Suprapubic skin (tissue), 4 donors: ENCODE measurements around the gene KIAA1217. TPM values are rescaled to one million over a fixed set of nuclear protein-coding genes. Genes with fewer than 3 reads are reported as not detected.

Source experiments
- DNase-seq, 2 donors: peaks; one replicate each; pipeline ENCODE4 v3.0.0-alpha.2; 2019; ENCODE audit warnings: low spot score in 2 of 2
- H3K27ac ChIP-seq: fragments of 200-600 bp; sonication (generic); one replicate; pipeline ENCODE4 v1.5.1; 2019
- H3K27me3 ChIP-seq: fragments of 200-600 bp; sonication (generic); one replicate; pipeline ENCODE4 v1.5.1; 2019
- H3K36me3 ChIP-seq: fragments of 200-600 bp; sonication (generic); one replicate; pipeline ENCODE4 v1.5.1; 2019
- H3K4me1 ChIP-seq: fragments of 200-600 bp; sonication (generic); one replicate; pipeline ENCODE4 v1.5.1; 2019
- H3K4me3 ChIP-seq: fragments of 200-600 bp; sonication (generic); one replicate; pipeline ENCODE4 v1.5.1; 2019; ENCODE audit warnings: mild to moderate bottlenecking
- H3K9me3 ChIP-seq: fragments of 200-600 bp; sonication (generic); one replicate; pipeline ENCODE4 v1.5.1; 2019
- CTCF ChIP-seq, 2 donors: fragments of 200-600 bp in 1 of 2; fragments of 450-650 bp in 1 of 2; sonication (generic) in 1 of 2; IDR thresholded peaks; one replicate each; pipeline ENCODE4 v1.5.1; 2016 to 2019; ENCODE audit warnings: antibody characterized with exemption in 2 of 2, mild to moderate bottlenecking in 1 of 2, moderate library complexity in 1 of 2
- EP300 ChIP-seq: sonication (generic); formaldehyde crosslinking; IDR thresholded peaks from one replicate; pipeline ENCODE4 v1.6.1; 2017; ENCODE audit warnings: antibody characterized with exemption
- POLR2A ChIP-seq, 2 donors: fragments of 450-650 bp; IDR thresholded peaks; one replicate each; pipeline ENCODE4 v1.6.1; 2017; ENCODE audit warnings: antibody characterized with exemption in 2 of 2, mild to moderate bottlenecking in 2 of 2, moderate library complexity in 2 of 2
- POLR2AphosphoS5 ChIP-seq, 3 donors: sonication (generic); formaldehyde crosslinking; IDR thresholded peaks; one replicate each; pipeline ENCODE4 v1.6.1; 2017; ENCODE audit warnings: antibody characterized with exemption in 3 of 3
- WGBS: methylation state at CpG from one replicate; pipeline ENCODE4 v1.1.5; 2018; 5-methylcytosine and 5-hydroxymethylcytosine counted together
- total RNA-seq, 4 donors: library from RNA; depleted of rRNA; stranded (reverse); fragments of >200 nt; gene quantifications; one replicate each; pipeline ENCODE4 v1.1.0, GENCODE V29; 2016

Gene KIAA1217
- total RNA-seq, 4 donors from 2014 or later: 59.2 to 109 (median 72.1) TPM

DNA sequence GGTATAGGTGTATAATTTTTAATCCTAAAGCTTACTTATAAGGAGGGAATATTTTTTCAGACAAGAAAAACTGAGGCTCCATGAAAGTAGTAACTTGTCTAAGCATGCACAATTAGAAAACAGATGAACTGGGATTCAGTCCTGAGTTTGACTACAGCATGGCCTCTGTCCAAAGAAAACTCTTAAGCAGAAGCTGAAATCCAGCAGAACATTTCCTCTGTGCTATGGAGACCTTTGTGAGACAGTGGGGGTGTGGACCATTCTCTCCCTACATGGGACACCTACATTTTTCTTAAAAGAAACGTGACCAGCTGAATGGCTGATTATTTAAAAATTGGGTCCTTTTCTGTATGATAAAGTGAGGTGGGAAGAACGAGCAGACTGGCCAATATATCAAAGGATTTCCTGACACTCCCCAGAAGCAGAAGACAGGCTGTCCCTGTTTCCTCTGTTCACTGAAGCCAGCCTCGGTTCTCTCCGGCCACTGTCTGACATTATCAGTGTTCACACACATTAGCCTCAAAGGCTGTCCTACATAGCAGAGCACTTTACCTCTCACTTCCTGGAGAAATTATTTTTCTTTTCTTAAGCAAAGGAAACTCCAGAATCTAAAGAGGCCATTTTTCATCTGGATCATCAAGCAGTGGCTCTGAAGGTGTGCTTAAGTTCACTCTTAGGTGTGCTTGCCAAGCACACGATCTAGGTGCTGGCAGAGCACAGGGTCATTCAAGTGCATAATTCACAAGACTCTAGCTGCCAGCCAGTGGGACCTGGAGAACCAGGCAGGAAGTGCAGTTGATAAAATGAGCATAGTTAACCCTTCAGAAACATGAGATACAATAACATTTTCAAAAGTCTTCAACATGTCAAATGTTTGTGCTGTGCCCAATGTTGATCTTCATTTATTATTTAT, 40.4 kb upstream of the KIAA1217 start:
- 32% methylated on average over 5 of the region's 5 CpGs for WGBS
- Histone ChIP-seq H3K27me3 (no peaks in the 10 kb centered on the region), H3K36me3 (no peaks in the 10 kb centered on the region), H3K4me3 (no peak overlapping the region), H3K4me1 (peaks cover 10% of the 10 kb centered on the region), H3K27ac (no peak overlapping the region), H3K9me3 (no peaks in the 10 kb centered on the region)
- no peak for DNase-seq
- TF ChIP-seq EP300 (no peak), POLR2AphosphoS5 (IDR thresholded peaks at IDR 0.05) (no peak), CTCF (IDR thresholded peaks at IDR 0.05) (no peak), POLR2A (IDR thresholded peaks at IDR 0.05) (no peak)

GRCh38 chr10:24170199-24170598, 38.7 kb upstream of the KIAA1217 start:
- Histone ChIP-seq H3K27ac (no peak overlapping the region), H3K4me3 (no peak overlapping the region), H3K36me3 (no peaks in the 10 kb centered on the region), H3K9me3 (no peaks in the 10 kb centered on the region), H3K4me1 (peaks cover 10% of the 10 kb centered on the region), H3K27me3 (no peaks in the 10 kb centered on the region)
- no peak for DNase-seq
- WGBS: 84% methylated on average over 5 of the region's 5 CpGs
- TF ChIP-seq POLR2A (IDR thresholded peaks at IDR 0.05) (no peak), EP300 (no peak)

DNA sequence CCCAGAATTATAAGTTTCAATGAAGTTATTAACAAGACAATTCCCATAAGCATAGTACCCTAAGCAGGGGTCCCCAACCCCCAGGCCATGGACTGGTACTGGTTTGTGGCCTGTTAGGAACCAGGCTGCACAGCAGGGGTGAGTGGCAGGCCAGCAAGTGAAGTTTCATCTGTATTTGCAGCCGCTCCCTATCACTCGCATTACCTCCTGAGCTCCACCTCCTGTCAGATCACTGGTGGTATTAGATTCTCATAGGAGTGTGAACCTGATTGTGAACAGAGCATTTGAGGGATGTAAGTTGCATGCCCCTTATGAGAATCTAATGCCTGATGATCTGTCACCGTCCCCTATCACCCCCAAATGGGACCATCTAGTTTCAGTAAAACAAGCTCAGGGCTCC, 36.0 kb upstream of the KIAA1217 start:
- TF ChIP-seq EP300: no peak
- TF ChIP-seq POLR2AphosphoS5 (IDR thresholded peaks at IDR 0.05): no peak
- TF ChIP-seq POLR2A (IDR thresholded peaks at IDR 0.05): no peak
- no peak for TF ChIP-seq CTCF (IDR thresholded peaks at IDR 0.05)
- Histone ChIP-seq H3K4me1 (peaks cover 10% of the 10 kb centered on the region), H3K36me3 (no peaks in the 10 kb centered on the region), H3K27me3 (no peaks in the 10 kb centered on the region), H3K27ac (no peak overlapping the region), H3K4me3 (no peak overlapping the region), H3K9me3 (no peaks in the 10 kb centered on the region)
- DNase-seq: no peak
- WGBS: 97% methylated on average over 3 of the region's 3 CpGs

- WGBS: 85% methylated on average over 1 of the region's 2 CpGs
- TF ChIP-seq CTCF (IDR thresholded peaks at IDR 0.05): no peak
- TF ChIP-seq POLR2AphosphoS5 (IDR thresholded peaks at IDR 0.05): no peak
- TF ChIP-seq EP300: no peak
- TF ChIP-seq POLR2A (IDR thresholded peaks at IDR 0.05): no peak
- H3K9me3 ChIP-seq: no peaks in the 10 kb centered on the region
- H3K27me3 ChIP-seq: no peaks in the 10 kb centered on the region
- no peak overlapping the region for H3K27ac ChIP-seq
- H3K36me3 ChIP-seq: no peaks in the 10 kb centered on the region
- DNase-seq: no peak
- no peak overlapping the region for H3K4me3 ChIP-seq
- H3K4me1 ChIP-seq: no peaks in the 10 kb centered on the region
Measured at GRCh38 chr10:24174014-24174413, 34.9 kb upstream of the KIAA1217 start.

DNA sequence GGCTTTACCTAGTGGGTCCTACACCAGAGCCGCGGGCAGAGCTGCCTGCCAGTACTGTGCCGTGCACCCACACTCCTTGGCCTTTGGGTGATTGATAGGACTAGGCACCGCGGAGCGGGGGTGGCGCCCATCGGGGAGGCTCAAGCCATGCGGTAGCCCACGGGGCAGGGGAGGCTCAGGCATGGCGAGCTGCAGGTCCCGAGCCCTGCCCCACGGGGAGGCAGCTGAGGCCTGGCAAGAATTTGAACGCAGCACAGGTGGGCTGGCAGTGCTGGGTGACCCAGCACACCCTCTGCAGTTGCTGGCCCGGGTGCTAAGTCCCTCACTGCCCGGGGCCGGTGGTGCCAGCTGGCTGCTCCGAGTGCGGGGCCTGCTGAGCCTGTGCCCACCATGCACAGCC, 32.3 kb upstream of the KIAA1217 start:
- H3K27me3 ChIP-seq: no peaks in the 10 kb centered on the region
- H3K4me1 ChIP-seq: no peaks in the 10 kb centered on the region
- no peak overlapping the region for H3K27ac ChIP-seq
- TF ChIP-seq EP300 (no peak), POLR2A (IDR thresholded peaks at IDR 0.05) (no peak), CTCF (IDR thresholded peaks at IDR 0.05) (no peak), POLR2AphosphoS5 (IDR thresholded peaks at IDR 0.05) (no peak)
- 98% methylated on average over 8 of the region's 19 CpGs for WGBS
- no peak for DNase-seq
- H3K9me3 ChIP-seq: no peaks in the 10 kb centered on the region
- no peak overlapping the region for H3K4me3 ChIP-seq
- H3K36me3 ChIP-seq: no peaks in the 10 kb centered on the region
